ENCODE results near the gene CDC73.

DNA sequence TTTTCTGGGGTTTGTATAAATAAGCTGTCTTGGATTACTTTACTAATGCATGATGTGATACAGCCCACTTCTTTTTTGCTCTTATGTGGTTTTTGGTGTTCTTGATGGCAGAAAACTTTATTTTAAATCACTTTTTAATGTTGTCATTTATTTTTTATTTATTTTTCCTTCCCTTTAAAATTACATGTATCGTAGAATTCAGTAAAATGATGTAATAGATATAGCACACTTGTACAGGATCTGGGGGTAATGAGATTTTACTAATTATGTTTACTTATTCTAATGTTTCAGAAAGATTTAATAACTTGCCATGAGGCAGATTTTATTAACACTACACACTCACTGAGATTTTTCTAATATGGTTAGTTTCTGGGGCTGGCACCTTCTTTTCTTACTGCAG, 65.3 kb downstream of the CDC73 start:
- TF ChIP-seq HDGF (IDR thresholded peaks at IDR 0.05; ENCODE audit: borderline replicate concordance) (no peak), ARNT (IDR thresholded peaks at IDR 0.05) (no peak), BHLHE40 (IDR thresholded peaks at IDR 0.05; ENCODE audit: borderline replicate concordance) (no peak), L3MBTL2 (conservative IDR thresholded peaks at IDR 0.05) (no peak), ZNF384 (IDR thresholded peaks at IDR 0.05) (no peak)

Data from HEK293T (cell line).